Measurements from ENCODE around the gene MYRFL. TPM values are rescaled to one million over a fixed set of nuclear protein-coding genes. Genes with fewer than 3 reads are reported as not detected.

Gene MYRFL
- total RNA-seq, 1 donor from 2014 or later = not detected

DNA sequence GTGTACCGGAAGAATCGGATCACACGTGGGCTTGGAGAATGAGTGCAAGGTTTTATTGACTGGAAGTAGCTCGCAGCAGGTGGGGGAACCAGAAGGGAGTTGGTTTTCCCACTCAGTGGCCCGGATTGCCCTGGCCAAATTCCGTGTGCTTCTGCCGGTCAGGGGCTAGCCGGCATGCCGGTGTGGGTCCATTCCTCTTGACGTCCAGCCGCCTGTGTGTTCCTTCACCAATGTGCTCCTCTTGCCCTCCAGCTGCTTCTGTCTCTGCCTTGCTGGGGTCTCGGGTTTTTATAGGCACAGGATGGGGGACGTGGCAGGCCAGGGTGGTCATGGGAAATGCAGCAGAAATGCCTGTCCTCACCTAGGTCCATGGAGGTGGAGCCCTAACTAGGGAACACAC is 11.0 kb downstream of the MYRFL start:
- no peaks in the 10 kb centered on the region for H3K36me3 ChIP-seq

GRCh38 chr12:69837191-69837590 is 12.2 kb downstream of the MYRFL start:
- ATAC-seq (no peak), DNase-seq (no peak)
- Histone ChIP-seq H3K4me3 (no peak overlapping the region), H3K4me1 (peaks cover 9% of the 10 kb centered on the region), H3K36me3 (no peaks in the 10 kb centered on the region), H3K27ac (no peak overlapping the region), H3K27me3 (ENCODE audit: low read depth) (no peaks in the 10 kb centered on the region), H3K9me3 (no peaks in the 10 kb centered on the region)
- TF ChIP-seq, protein P1, sequence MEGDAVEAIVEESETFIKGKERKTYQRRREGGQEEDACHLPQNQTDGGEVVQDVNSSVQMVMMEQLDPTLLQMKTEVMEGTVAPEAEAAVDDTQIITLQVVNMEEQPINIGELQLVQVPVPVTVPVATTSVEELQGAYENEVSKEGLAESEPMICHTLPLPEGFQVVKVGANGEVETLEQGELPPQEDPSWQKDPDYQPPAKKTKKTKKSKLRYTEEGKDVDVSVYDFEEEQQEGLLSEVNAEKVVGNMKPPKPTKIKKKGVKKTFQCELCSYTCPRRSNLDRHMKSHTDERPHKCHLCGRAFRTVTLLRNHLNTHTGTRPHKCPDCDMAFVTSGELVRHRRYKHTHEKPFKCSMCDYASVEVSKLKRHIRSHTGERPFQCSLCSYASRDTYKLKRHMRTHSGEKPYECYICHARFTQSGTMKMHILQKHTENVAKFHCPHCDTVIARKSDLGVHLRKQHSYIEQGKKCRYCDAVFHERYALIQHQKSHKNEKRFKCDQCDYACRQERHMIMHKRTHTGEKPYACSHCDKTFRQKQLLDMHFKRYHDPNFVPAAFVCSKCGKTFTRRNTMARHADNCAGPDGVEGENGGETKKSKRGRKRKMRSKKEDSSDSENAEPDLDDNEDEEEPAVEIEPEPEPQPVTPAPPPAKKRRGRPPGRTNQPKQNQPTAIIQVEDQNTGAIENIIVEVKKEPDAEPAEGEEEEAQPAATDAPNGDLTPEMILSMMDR (IDR thresholded peaks at IDR 0.05) = no peak
- intact Hi-C loops (cut with DNase I) = no loop called here

More for the DNA sequence above, 11.0 kb downstream of the MYRFL start:
- no peak for DNase-seq
- Histone ChIP-seq H3K4me1 (peaks cover 9% of the 10 kb centered on the region), H3K4me3 (no peak overlapping the region), H3K27ac (no peak overlapping the region), H3K9me3 (no peaks in the 10 kb centered on the region), H3K27me3 (ENCODE audit: low read depth) (no peaks in the 10 kb centered on the region)
- intact Hi-C loops (cut with DNase I) = no loop called here
- TF ChIP-seq, protein P1 (IDR thresholded peaks at IDR 0.05) = no peak
- ATAC-seq = no peak

DNA sequence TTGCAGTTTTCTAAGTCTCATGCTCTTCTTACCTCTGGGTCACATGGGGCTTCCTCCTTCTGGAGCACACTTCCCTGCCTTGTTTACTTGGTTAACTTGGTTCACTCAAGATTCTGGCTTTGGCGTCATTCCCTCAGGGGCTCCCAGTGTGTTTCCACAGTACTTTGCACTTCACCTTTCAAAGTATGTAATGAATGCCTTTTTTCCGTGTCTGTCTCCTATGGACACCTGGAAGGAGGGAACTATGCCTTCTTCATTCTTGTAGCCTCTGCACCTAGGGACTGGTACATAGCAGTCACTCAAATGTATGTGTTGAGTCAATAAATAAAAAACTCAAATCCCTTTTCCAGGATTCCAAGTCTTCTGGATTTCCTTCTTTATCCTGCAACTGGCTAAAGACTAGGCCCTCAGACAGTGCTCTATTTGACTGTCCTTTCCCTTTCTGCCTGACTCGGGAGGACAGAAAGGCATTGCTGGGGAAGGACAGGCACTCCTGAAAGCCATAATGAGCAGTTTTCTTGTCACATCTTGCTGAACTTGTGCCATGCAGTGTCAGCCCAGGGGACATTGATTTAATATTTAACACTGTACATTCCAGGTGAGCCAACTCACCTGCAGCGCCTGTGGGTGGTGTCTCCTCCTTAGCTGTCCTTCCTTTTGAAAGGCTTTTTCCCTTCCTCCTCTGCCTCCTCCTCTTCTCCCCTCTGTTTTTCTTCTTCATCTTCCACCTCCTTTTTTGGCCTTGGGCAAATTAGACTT is 12.8 kb downstream of the MYRFL start:
- Histone ChIP-seq H3K9me3 (no peaks in the 10 kb centered on the region), H3K4me3 (no peak overlapping the region), H3K27me3 (ENCODE audit: low read depth) (no peaks in the 10 kb centered on the region), H3K4me1 (peaks cover 9% of the 10 kb centered on the region), H3K36me3 (no peaks in the 10 kb centered on the region), H3K27ac (no peak overlapping the region)
- DNase-seq (no peak), ATAC-seq (peak; percentile 68 to 77)
- intact Hi-C loops (cut with DNase I) = no loop called here
- TF ChIP-seq, protein P1 (IDR thresholded peaks at IDR 0.05) = no peak

GRCh38 chr12:69840727-69841126 is 15.7 kb downstream of the MYRFL start:
- no peak for ATAC-seq
- Histone ChIP-seq H3K36me3 (no peaks in the 10 kb centered on the region), H3K9me3 (no peaks in the 10 kb centered on the region), H3K4me3 (no peak overlapping the region), H3K27me3 (ENCODE audit: low read depth) (no peaks in the 10 kb centered on the region), H3K4me1 (no peaks in the 10 kb centered on the region), H3K27ac (no peak overlapping the region)
- no peak for DNase-seq
- intact Hi-C loops (cut with DNase I) = no loop called here
- TF ChIP-seq, protein P1 (IDR thresholded peaks at IDR 0.05) = no peak

DNA sequence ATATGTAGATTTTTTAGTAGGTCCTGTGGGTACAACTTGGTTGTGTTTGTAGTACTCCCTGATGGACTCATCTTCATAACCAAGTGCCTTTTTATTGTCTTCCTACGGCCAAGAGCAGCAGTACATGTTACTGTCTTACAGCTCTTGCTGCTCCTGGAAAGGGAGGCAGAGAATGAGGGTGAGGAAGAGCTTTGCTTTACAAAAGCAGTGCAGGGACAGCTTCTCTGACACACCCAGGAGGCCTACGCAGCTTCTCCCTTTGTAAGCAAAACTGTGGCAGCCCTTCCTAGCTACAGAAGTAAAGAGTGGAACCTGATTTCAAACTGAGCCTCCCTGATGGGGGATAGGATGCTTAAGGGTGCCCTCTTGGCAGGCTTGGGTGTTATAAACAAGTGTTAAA is 18.6 kb downstream of the MYRFL start:
- H3K27ac ChIP-seq = no peak overlapping the region
- H3K4me1 ChIP-seq = no peaks in the 10 kb centered on the region
- TF ChIP-seq, protein P1 (IDR thresholded peaks at IDR 0.05) = no peak
- intact Hi-C loops (cut with DNase I) = no loop called here
- no peak for DNase-seq
- no peaks in the 10 kb centered on the region for H3K27me3 ChIP-seq (ENCODE audit: low read depth)
- H3K36me3 ChIP-seq = no peaks in the 10 kb centered on the region
- no peak overlapping the region for H3K4me3 ChIP-seq
- no peak for ATAC-seq
- no peaks in the 10 kb centered on the region for H3K9me3 ChIP-seq

All from lower lobe of right lung (tissue), 2 donors.